ENCODE data around the gene YWHAQ. TPM values are rescaled to one million over a fixed set of nuclear protein-coding genes. Genes with fewer than 3 reads are reported as not detected.
A peak's percentile ranks its signal among the peaks of the same experiment; 100 is the strongest.

YWHAQ gene
- total and polyA plus RNA-seq, 9 of the 15 experiments (the other 6 are each of a cell fraction or from before 2014, with no cell fraction given) = 63.1 to 359 (median 203) TPM

GRCh38 chr2:9555297-9556120 is 75.3 kb downstream of the YWHAQ start, which contains the start of gene ADAM17 (continued):
- TF ChIP-seq ARID4B (CRISPR knock-in tag; IDR thresholded peaks at IDR 0.05) (peak; percentile 57; the same call in 1 of the 2 replicates), SAFB (IDR thresholded peaks at IDR 0.05; ENCODE audit: borderline replicate concordance, low read depth, low read length) (peak; percentile 86), ESRRA (IDR thresholded peaks at IDR 0.05; ENCODE audit: borderline replicate concordance, low read depth) (peak; percentile 80; the same call in 1 of the 2 replicates), CHD4 (IDR thresholded peaks at IDR 0.05; ENCODE audit: insufficient read depth, insufficient replicate concordance, low read depth, low read length, poor library complexity, severe bottlenecking) (no peak), SMARCA5 (IDR thresholded peaks at IDR 0.05) (0 out of 2 replicates have a peak, but pooled peaks have one; percentile 32), AFF1 (IDR thresholded peaks at IDR 0.05; ENCODE audit: low read depth in 1 of 2, partially characterized antibody in 2 of 2) (peak; percentile 50 to 51), MAFG (tag; conservative IDR thresholded peaks at IDR 0.05) (no peak), THAP7 (CRISPR knock-in tag; IDR thresholded peaks at IDR 0.05) (no peak; the same call in 1 of the 2 replicates), TRIM28 (IDR thresholded peaks at IDR 0.05) (peak; percentile 31; the same call in 1 of the 2 replicates), PRDM10 (IDR thresholded peaks at IDR 0.05; ENCODE audit: partially characterized antibody) (peak; percentile 80), CBX3 (IDR thresholded peaks at IDR 0.05; ENCODE audit: borderline replicate concordance in 1 of 2, low read length in 2 of 2) (peak in 1 of 2 experiments; percentile 68; a peak in 2 of 3 replicates), BRD9 (IDR thresholded peaks at IDR 0.05; ENCODE audit: low read depth, partially characterized antibody) (peak; percentile 79)

Measured in K562 (cell line).